GM12873 (cell line): ENCODE measurements around the gene ING2.

Experiments
- TF ChIP-seq, protein P1 (sequence below): IDR thresholded peaks from 2 replicates; pipeline ENCODE4 v1.5.1; 2012; ENCODE audit warnings: low read depth, mild to moderate bottlenecking, moderate library complexity, low read length, control low read depth; ENCODE audit not compliant: insufficient read depth; ENCODE audit errors: missing control alignments

Gene ING2

GRCh38 chr4:183493246-183493645 is 11.6 kb upstream of the ING2 start:
- TF ChIP-seq, protein P1, sequence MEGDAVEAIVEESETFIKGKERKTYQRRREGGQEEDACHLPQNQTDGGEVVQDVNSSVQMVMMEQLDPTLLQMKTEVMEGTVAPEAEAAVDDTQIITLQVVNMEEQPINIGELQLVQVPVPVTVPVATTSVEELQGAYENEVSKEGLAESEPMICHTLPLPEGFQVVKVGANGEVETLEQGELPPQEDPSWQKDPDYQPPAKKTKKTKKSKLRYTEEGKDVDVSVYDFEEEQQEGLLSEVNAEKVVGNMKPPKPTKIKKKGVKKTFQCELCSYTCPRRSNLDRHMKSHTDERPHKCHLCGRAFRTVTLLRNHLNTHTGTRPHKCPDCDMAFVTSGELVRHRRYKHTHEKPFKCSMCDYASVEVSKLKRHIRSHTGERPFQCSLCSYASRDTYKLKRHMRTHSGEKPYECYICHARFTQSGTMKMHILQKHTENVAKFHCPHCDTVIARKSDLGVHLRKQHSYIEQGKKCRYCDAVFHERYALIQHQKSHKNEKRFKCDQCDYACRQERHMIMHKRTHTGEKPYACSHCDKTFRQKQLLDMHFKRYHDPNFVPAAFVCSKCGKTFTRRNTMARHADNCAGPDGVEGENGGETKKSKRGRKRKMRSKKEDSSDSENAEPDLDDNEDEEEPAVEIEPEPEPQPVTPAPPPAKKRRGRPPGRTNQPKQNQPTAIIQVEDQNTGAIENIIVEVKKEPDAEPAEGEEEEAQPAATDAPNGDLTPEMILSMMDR: no peak

GRCh38 chr4:183495184-183495583 is 9.7 kb upstream of the ING2 start:
- TF ChIP-seq, protein P1: no peak

- TF ChIP-seq, protein P1: no peak
These were observed 5.5 kb upstream of the ING2 start for GRCh38 chr4:183499389-183499788.

DNA sequence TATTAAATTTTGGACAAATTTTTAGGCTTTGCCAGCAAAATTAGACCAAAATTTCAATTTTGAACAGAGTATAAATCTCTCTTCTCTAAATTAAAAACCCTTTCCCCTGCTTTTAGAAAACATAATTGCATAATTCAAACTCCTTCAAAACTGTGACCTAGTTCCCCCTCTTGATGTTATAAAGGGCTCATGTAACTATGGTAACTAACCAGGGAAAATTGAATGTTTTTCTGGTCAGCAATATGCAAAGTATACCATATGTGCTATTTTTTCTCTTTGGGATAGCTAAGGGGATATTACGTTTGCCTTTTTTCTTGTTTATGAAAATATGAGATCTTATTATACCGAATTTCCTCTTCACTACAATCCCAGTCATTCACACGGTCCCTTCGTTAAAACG is 5.1 kb upstream of the ING2 start:
- TF ChIP-seq, protein P1: no peak

GRCh38 chr4:183503497-183504063 is 1.3 kb upstream of the ING2 start:
- TF ChIP-seq, protein P1: no peak

GRCh38 chr4:183504064-183504929 is 561 bp upstream of the ING2 start:
- TF ChIP-seq, protein P1: peak; percentile 18

DNA sequence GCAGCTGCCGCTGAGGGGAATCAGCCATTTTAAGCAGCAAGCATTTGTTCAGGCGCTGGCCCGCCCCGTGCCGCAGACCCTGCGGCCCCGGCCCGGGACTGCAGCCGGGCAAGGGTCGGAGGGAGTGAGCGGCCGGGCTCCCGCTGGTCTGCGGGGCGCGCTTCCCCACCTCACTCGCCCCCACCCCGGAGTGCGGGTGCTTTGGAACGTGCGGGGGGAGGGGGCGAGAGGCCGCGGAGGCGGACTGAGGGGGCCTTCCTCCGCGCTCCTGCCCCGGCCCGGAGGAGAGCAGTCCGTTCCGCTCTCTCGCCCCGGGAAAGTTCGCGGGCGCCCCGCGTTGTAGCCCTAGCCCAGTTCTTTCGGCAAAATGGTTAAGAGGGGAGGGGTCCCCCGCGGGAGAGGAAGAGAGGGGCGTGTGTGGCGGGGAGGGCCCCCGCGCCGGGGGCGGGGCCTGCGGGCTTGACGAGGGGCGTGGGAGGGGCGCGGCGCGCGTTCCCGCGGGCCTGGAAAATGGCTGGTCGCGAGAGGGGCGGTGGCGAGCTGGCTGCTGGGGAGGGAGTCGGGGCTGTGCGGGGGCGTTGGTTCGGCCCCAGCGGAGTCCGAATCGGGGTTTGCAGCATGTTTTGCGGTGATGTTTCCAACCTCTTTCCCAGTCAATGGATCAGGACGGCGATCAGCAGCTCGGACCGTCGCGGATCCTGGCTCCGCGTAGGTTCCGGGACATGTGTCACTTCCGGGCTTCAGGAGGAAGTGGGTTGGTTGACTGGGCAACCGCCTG is 942 bp downstream of the ING2 start:
- TF ChIP-seq, protein P1: peak; percentile 0
